Thoracic aorta (tissue), 2 donors: ENCODE results near the gene CDH10. TPM values are rescaled to one million over a fixed set of nuclear protein-coding genes. Genes with fewer than 3 reads are reported as not detected.

Source experiments
- ATAC-seq: fragments of 150-250 bp; one replicate; pipeline ENCODE4 v1.8.0; 2017; ENCODE audit warnings: low read depth; ENCODE audit not compliant: insufficient number of reproducible peaks, low FRiP score
- DNase-seq: peaks from one replicate; pipeline ENCODE4 v3.0.0-alpha.2; 2020; ENCODE audit warnings: low spot score
- H3K27ac ChIP-seq, 2 donors: fragments of 200-600 bp; sonication (generic); 1 replicate in 1 of 2; 2 replicates in 1 of 2; pipeline ENCODE4 v1.5.1; 2016; ENCODE audit warnings: mild to moderate bottlenecking in 2 of 2, moderate library complexity in 2 of 2
- H3K27me3 ChIP-seq: fragments of 200-600 bp; sonication (generic); replicated peaks from 2 replicates; pipeline ENCODE4 v1.6.0; 2016; ENCODE audit warnings: mild to moderate bottlenecking; ENCODE audit not compliant: insufficient read depth
- H3K36me3 ChIP-seq: fragments of 200-600 bp; sonication (generic); one replicate; pipeline ENCODE4 v1.5.1; 2016
- H3K4me1 ChIP-seq, 2 donors: fragments of 200-600 bp; sonication (generic); 1 replicate in 1 of 2; 2 replicates in 1 of 2; pipeline versions ENCODE4 v1.5.1 to v1.6.0; 2016; ENCODE audit warnings: low read depth in 2 of 2, mild to moderate bottlenecking in 1 of 2; ENCODE audit not compliant: control insufficient read depth in 1 of 2
- H3K4me3 ChIP-seq: fragments of 200-600 bp; sonication (generic); 2 replicates; pipeline ENCODE4 v1.5.1; 2016; ENCODE audit warnings: mild to moderate bottlenecking
- H3K9me3 ChIP-seq: fragments of 200-600 bp; sonication (generic); 2 replicates; pipeline ENCODE4 v1.5.1; 2016
- total RNA-seq, 2 donors: library from RNA; depleted of rRNA; stranded (reverse); fragments of >200 nt; gene quantifications; one replicate each; pipeline versions ENCODE4 v1.1.0 to v1.2.3, GENCODE V29; 2016
- TF ChIP-seq, protein P1 (sequence below): fragments of 200-600 bp; sonication (generic); IDR thresholded peaks from one replicate; pipeline ENCODE4 v1.5.1; 2019; ENCODE audit warnings: antibody characterized with exemption

Gene CDH10
- total RNA-seq, 2 donors from 2014 or later, result 0.35 TPM; not detected in 1

DNA sequence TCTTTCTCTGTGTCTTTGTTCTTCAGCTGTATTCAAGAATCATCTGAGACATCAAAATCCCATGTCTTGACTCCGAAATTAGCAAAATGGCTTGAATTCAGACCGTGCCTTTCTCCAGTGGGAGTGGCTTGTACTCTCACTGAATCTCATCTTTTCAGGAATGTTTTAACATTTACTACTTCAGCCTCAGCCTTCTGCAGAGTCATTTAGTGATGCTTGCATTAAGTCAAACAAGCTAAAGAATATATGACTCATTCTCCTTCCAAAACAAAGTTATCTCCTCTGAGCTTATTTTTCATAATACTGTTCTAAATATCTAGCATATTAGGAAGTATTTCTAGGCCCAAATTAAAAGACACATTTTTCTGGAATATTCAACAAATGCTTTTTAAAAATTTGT is 205.3 kb downstream of the CDH10 start:
- no peak overlapping the region for H3K27ac ChIP-seq
- no peaks in the 10 kb centered on the region for H3K4me1 ChIP-seq
- TF ChIP-seq, protein P1, sequence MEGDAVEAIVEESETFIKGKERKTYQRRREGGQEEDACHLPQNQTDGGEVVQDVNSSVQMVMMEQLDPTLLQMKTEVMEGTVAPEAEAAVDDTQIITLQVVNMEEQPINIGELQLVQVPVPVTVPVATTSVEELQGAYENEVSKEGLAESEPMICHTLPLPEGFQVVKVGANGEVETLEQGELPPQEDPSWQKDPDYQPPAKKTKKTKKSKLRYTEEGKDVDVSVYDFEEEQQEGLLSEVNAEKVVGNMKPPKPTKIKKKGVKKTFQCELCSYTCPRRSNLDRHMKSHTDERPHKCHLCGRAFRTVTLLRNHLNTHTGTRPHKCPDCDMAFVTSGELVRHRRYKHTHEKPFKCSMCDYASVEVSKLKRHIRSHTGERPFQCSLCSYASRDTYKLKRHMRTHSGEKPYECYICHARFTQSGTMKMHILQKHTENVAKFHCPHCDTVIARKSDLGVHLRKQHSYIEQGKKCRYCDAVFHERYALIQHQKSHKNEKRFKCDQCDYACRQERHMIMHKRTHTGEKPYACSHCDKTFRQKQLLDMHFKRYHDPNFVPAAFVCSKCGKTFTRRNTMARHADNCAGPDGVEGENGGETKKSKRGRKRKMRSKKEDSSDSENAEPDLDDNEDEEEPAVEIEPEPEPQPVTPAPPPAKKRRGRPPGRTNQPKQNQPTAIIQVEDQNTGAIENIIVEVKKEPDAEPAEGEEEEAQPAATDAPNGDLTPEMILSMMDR, result no peak
- no peak overlapping the region for H3K4me3 ChIP-seq
- no peaks in the 10 kb centered on the region for H3K9me3 ChIP-seq
- no peaks in the 10 kb centered on the region for H3K27me3 ChIP-seq
- no peaks in the 10 kb centered on the region for H3K36me3 ChIP-seq
- ATAC-seq, result no peak
- DNase-seq, result no peak
